ENCODE data around the gene GABRA5.

GABRA5 gene

GRCh38 chr15:26936502-26936901, 69.6 kb downstream of the GABRA5 start:
- TF ChIP-seq POLR2AphosphoS5 (IDR thresholded peaks at IDR 0.05; ENCODE audit: low read depth, low read length) (no peak), POU2F2 (IDR thresholded peaks at IDR 0.05; ENCODE audit: low read depth, low read length) (no peak), POLR2A (IDR thresholded peaks at IDR 0.05; ENCODE audit: low read depth, low read length) (no peak), PAX5 (IDR thresholded peaks at IDR 0.05; ENCODE audit: insufficient read depth, low read length, severe bottlenecking) (no peak), TAF1 (IDR thresholded peaks at IDR 0.05; ENCODE audit: low read depth, low read length) (no peak), SPI1 (IDR thresholded peaks at IDR 0.05; ENCODE audit: low read depth, low read length) (no peak)
- DNase-seq (ENCODE audit: insufficient read length, low spot score) = no peak

DNA sequence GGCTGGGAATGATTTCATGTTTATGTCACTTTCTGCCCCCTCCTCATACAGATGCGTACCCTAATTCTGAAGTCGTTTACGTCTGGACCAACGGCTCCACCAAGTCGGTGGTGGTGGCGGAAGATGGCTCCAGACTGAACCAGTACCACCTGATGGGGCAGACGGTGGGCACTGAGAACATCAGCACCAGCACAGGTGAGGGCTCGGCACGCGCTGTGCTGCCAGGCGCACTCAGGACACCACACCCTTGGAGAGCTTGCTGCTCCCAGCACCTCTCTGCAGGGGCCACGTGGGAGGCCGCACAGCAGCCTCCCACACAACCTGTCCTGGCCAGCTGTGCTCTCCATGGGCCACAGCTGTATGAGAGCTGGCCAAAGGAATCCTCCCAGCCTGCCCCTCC, 70.3 kb downstream of the GABRA5 start:
- DNase-seq (ENCODE audit: insufficient read length, low spot score) = no peak
- FAIRE-seq = no peak
- TF ChIP-seq POLR2A (IDR thresholded peaks at IDR 0.05; ENCODE audit: low read depth, low read length) (no peak), POLR2AphosphoS5 (IDR thresholded peaks at IDR 0.05; ENCODE audit: low read depth, low read length) (no peak), TAF1 (IDR thresholded peaks at IDR 0.05; ENCODE audit: low read depth, low read length) (no peak), POU2F2 (IDR thresholded peaks at IDR 0.05; ENCODE audit: low read depth, low read length) (no peak), SPI1 (IDR thresholded peaks at IDR 0.05; ENCODE audit: low read depth, low read length) (no peak), PAX5 (IDR thresholded peaks at IDR 0.05; ENCODE audit: insufficient read depth, low read length, severe bottlenecking) (no peak)

More at GRCh38 chr15:26936502-26936901, 69.6 kb downstream of the GABRA5 start:
- no peak for FAIRE-seq

- FAIRE-seq (no peak), DNase-seq (ENCODE audit: insufficient read length, low spot score) (no peak)
- no peak for TF ChIP-seq POLR2A (IDR thresholded peaks at IDR 0.05; ENCODE audit: low read depth, low read length)
- TF ChIP-seq PAX5 (IDR thresholded peaks at IDR 0.05; ENCODE audit: insufficient read depth, low read length, severe bottlenecking) = no peak
- TF ChIP-seq POU2F2 (IDR thresholded peaks at IDR 0.05; ENCODE audit: low read depth, low read length) = no peak
- no peak for TF ChIP-seq POLR2AphosphoS5 (IDR thresholded peaks at IDR 0.05; ENCODE audit: low read depth, low read length)
- no peak for TF ChIP-seq SPI1 (IDR thresholded peaks at IDR 0.05; ENCODE audit: low read depth, low read length)
- TF ChIP-seq TAF1 (IDR thresholded peaks at IDR 0.05; ENCODE audit: low read depth, low read length) = no peak
Measured at GRCh38 chr15:26939398-26939797, 72.5 kb downstream of the GABRA5 start.

GRCh38 chr15:26941489-26941888, 74.6 kb downstream of the GABRA5 start:
- FAIRE-seq = no peak
- TF ChIP-seq SPI1 (IDR thresholded peaks at IDR 0.05; ENCODE audit: low read depth, low read length) (no peak), POLR2A (IDR thresholded peaks at IDR 0.05; ENCODE audit: low read depth, low read length) (no peak), POU2F2 (IDR thresholded peaks at IDR 0.05; ENCODE audit: low read depth, low read length) (no peak), PAX5 (IDR thresholded peaks at IDR 0.05; ENCODE audit: insufficient read depth, low read length, severe bottlenecking) (no peak), POLR2AphosphoS5 (IDR thresholded peaks at IDR 0.05; ENCODE audit: low read depth, low read length) (no peak), TAF1 (IDR thresholded peaks at IDR 0.05; ENCODE audit: low read depth, low read length) (no peak)

DNA sequence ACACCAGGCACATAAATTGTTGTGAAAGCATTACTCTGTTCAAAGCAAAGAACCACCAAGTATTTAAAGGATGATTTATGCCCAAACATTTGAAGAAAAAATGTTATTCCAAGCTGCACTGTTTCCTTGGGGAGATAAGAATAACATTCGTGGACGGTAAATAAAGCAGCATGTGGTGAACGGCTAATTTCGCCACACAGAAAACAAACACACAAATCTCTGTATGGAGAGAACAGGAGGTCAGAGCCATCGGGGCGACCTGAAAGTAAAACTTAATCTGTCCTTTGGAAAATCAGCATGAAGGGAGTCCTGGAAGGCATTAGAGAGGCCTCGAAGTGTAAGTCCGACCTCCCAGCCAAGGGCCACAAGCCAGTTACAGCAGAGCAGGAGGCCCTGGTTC, 77.0 kb downstream of the GABRA5 start:
- no peak for DNase-seq (ENCODE audit: insufficient read length, low spot score)
- no peak for FAIRE-seq
- TF ChIP-seq POLR2AphosphoS5 (IDR thresholded peaks at IDR 0.05; ENCODE audit: low read depth, low read length) = no peak
- TF ChIP-seq POU2F2 (IDR thresholded peaks at IDR 0.05; ENCODE audit: low read depth, low read length) = no peak
- TF ChIP-seq SPI1 (IDR thresholded peaks at IDR 0.05; ENCODE audit: low read depth, low read length) = no peak
- TF ChIP-seq POLR2A (IDR thresholded peaks at IDR 0.05; ENCODE audit: low read depth, low read length) = no peak
- TF ChIP-seq PAX5 (IDR thresholded peaks at IDR 0.05; ENCODE audit: insufficient read depth, low read length, severe bottlenecking) = no peak

More at GRCh38 chr15:26941489-26941888, 74.6 kb downstream of the GABRA5 start:
- no peak for DNase-seq (ENCODE audit: insufficient read length, low spot score)

- TF ChIP-seq POLR2AphosphoS5 (IDR thresholded peaks at IDR 0.05; ENCODE audit: low read depth, low read length) (no peak), POLR2A (IDR thresholded peaks at IDR 0.05; ENCODE audit: low read depth, low read length) (no peak), TAF1 (IDR thresholded peaks at IDR 0.05; ENCODE audit: low read depth, low read length) (no peak), PAX5 (IDR thresholded peaks at IDR 0.05; ENCODE audit: insufficient read depth, low read length, severe bottlenecking) (no peak), SPI1 (IDR thresholded peaks at IDR 0.05; ENCODE audit: low read depth, low read length) (no peak), POU2F2 (IDR thresholded peaks at IDR 0.05; ENCODE audit: low read depth, low read length) (no peak)
- no peak for FAIRE-seq
- DNase-seq (ENCODE audit: insufficient read length, low spot score) = no peak
Measured at GRCh38 chr15:26945046-26945445, 78.2 kb downstream of the GABRA5 start.

DNA sequence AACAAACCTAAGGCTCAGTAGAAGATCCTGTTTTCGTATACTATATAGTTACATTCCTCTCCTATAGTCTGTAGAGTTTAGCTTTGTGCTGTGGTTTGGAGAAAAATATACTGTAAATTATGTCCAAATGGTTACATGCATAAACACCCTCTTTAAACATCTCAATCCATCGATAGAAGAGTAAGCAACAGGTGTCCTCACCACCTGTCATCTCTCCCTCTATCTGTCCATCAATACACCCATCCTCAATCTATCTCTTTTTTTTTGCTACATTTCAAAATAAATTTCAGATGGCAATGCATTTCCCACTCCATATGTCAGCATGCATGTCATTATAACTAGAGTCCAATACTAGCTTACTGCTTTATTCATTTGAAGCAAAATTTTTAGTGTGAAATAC, 83.1 kb downstream of the GABRA5 start:
- no peak for DNase-seq (ENCODE audit: insufficient read length, low spot score)
- TF ChIP-seq POLR2AphosphoS5 (IDR thresholded peaks at IDR 0.05; ENCODE audit: low read depth, low read length) = no peak
- no peak for TF ChIP-seq TAF1 (IDR thresholded peaks at IDR 0.05; ENCODE audit: low read depth, low read length)
- no peak for TF ChIP-seq POLR2A (IDR thresholded peaks at IDR 0.05; ENCODE audit: low read depth, low read length)
- no peak for FAIRE-seq

DNA sequence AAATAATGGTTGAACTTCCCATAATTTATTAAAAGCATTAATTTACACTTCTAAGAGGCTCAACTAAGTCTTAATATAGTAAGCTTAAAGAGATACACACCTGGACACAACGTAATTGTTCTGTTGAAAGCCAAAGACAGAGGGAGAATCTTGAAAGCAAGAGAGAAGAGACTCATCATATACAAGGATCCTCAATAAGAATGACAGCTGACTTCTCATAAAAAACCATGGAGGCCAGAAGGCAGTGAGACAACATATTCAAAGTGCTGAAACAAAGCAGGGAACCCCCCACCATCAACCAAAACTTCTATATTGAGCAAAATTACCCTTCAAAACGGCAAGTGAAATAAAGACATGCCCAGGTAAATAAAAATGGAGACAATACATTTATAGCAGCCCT, 87.5 kb downstream of the GABRA5 start:
- no peak for FAIRE-seq
- TF ChIP-seq POLR2AphosphoS5 (IDR thresholded peaks at IDR 0.05; ENCODE audit: low read depth, low read length) (no peak), SPI1 (IDR thresholded peaks at IDR 0.05; ENCODE audit: low read depth, low read length) (no peak), TAF1 (IDR thresholded peaks at IDR 0.05; ENCODE audit: low read depth, low read length) (no peak), POU2F2 (IDR thresholded peaks at IDR 0.05; ENCODE audit: low read depth, low read length) (no peak), POLR2A (IDR thresholded peaks at IDR 0.05; ENCODE audit: low read depth, low read length) (no peak), PAX5 (IDR thresholded peaks at IDR 0.05; ENCODE audit: insufficient read depth, low read length, severe bottlenecking) (no peak)
- no peak for DNase-seq (ENCODE audit: insufficient read length, low spot score)

GRCh38 chr15:26967719-26968269, 100.9 kb downstream of the GABRA5 start:
- FAIRE-seq (no peak), DNase-seq (ENCODE audit: insufficient read length, low spot score) (no peak)

DNA sequence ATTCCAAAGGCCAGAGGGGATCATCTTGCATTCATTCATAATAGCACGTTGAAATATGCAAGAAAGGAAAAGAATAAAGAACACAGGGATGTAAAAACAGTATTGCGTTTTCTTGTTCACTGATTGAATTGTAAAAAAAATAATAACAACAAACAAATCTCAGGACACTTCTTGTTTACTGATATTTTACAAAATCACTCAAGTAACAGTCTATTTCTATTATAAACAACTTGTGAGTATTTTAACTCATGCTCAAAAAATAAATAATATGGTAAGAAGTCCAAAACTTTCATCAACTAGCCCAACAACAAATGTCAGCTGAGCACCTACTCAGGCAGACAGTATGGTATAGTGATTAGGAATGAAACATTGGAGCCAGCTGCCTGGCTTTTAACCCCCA, 101.9 kb downstream of the GABRA5 start:
- DNase-seq (ENCODE audit: insufficient read length, low spot score) (no peak), FAIRE-seq (no peak)
- TF ChIP-seq POU2F2 (IDR thresholded peaks at IDR 0.05; ENCODE audit: low read depth, low read length) = no peak
- no peak for TF ChIP-seq SPI1 (IDR thresholded peaks at IDR 0.05; ENCODE audit: low read depth, low read length)
- no peak for TF ChIP-seq POLR2AphosphoS5 (IDR thresholded peaks at IDR 0.05; ENCODE audit: low read depth, low read length)
- TF ChIP-seq TAF1 (IDR thresholded peaks at IDR 0.05; ENCODE audit: low read depth, low read length) = no peak
- no peak for TF ChIP-seq PAX5 (IDR thresholded peaks at IDR 0.05; ENCODE audit: insufficient read depth, low read length, severe bottlenecking)

More at GRCh38 chr15:26967719-26968269, 100.9 kb downstream of the GABRA5 start:
- TF ChIP-seq POU2F2 (IDR thresholded peaks at IDR 0.05; ENCODE audit: low read depth, low read length) (no peak), POLR2A (IDR thresholded peaks at IDR 0.05; ENCODE audit: low read depth, low read length) (no peak), PAX5 (IDR thresholded peaks at IDR 0.05; ENCODE audit: insufficient read depth, low read length, severe bottlenecking) (no peak), SPI1 (IDR thresholded peaks at IDR 0.05; ENCODE audit: low read depth, low read length) (no peak), TAF1 (IDR thresholded peaks at IDR 0.05; ENCODE audit: low read depth, low read length) (no peak), POLR2AphosphoS5 (IDR thresholded peaks at IDR 0.05; ENCODE audit: low read depth, low read length) (no peak)
